Activated T-helper 17 cell treated with anti-CD3 and anti-CD28 coated beads, Interleukin-2, amount 50 U/mL, for 72 hours (primary cell): ENCODE measurements around the gene GLMP. TPM values are rescaled to one million over a fixed set of nuclear protein-coding genes. Genes with fewer than 3 reads are reported as not detected.

Source experiments
- ATAC-seq: fragments of 150-1000 bp; cut with Tn5 transposase; replicated peaks from 2 replicates; pipeline ENCODE4 v1.10.0; 2021; ENCODE audit warnings: mild to moderate bottlenecking, moderate library complexity
- H3K27ac Mint-ChIP-seq: one replicate; pipeline ENCODE4 v1.8.0; 2022; ENCODE audit warnings: mixed read lengths
- H3K27me3 Mint-ChIP-seq: one replicate; pipeline ENCODE4 v1.8.0; 2022; ENCODE audit warnings: mixed read lengths
- H3K36me3 Mint-ChIP-seq: one replicate; pipeline ENCODE4 v1.8.0; 2022; ENCODE audit warnings: low read depth, mild to moderate bottlenecking, mixed read lengths
- H3K4me1 Mint-ChIP-seq: one replicate; pipeline ENCODE4 v1.8.0; 2022; ENCODE audit warnings: mixed read lengths
- H3K4me3 Mint-ChIP-seq: one replicate; pipeline ENCODE4 v1.8.0; 2022; ENCODE audit warnings: mild to moderate bottlenecking, mixed read lengths
- H3K9me3 Mint-ChIP-seq: one replicate; pipeline ENCODE4 v1.8.0; 2022; ENCODE audit warnings: mixed read lengths
- total RNA-seq, 2 donors: library from RNA; stranded (reverse); gene quantifications; one replicate each; pipeline ENCODE4 v1.2.3, GENCODE V29; 2022

The GLMP gene
- total RNA-seq, 2 donors from 2014 or later, result 18.3 to 19.1 TPM

- no peaks in the 10 kb centered on the region for H3K27me3 Mint-ChIP-seq
- ATAC-seq, result no peak
- peaks cover 25% of the 10 kb centered on the region for H3K36me3 Mint-ChIP-seq
- no peak within 1 kb of the TSS for H3K27ac Mint-ChIP-seq
- peaks cover 17% of the 10 kb centered on the region for H3K4me1 Mint-ChIP-seq
- H3K4me3 Mint-ChIP-seq, result no peak within 1 kb of the TSS
- H3K9me3 Mint-ChIP-seq, result no peaks in the 10 kb centered on the region
Observed at GRCh38 chr1:156247460-156248322, 47.8 kb downstream of the GLMP start, which contains the start of gene PAQR6. Gene PAQR6, minus strand, starts transcription at chr1:156248056. Its CDS starts 1,325 bp downstream, at chr1:156246731.

- Mint-ChIP-seq H3K4me3 (peak overlapping the region; percentile 83), H3K9me3 (no peaks in the 10 kb centered on the region), H3K27ac (no peak overlapping the region), H3K4me1 (peaks cover 14% of the 10 kb centered on the region), H3K36me3 (peaks cover 17% of the 10 kb centered on the region), H3K27me3 (no peaks in the 10 kb centered on the region)
- no peak for ATAC-seq
Observed at GRCh38 chr1:156246781-156247459, 48.6 kb downstream of the GLMP start.

DNA sequence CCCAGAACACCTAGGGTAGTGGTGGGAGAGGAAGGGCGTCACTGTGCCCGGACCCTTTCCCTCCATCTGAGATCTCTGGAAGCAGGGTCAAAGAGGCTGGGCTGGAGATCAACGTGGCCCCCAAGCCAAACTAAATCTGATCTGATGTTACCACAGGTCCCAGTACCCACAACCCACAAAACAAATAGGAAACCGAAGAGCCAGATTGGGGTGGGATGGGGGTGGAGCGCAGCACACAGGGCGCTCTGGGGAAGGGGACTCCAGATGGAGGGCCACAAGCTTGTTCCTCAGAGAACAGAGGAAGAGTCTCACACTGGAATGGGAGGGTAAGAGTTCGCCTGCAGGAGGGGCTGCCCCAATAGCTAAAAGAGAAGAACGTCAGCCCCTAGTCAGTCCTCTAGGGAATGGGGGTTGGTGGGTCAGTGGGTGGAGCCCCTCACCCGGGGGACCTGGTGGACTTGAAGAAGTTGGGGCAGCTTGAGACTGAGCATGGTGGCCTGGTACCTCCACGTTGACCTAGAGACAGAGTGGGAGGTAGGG lies 49.2 kb downstream of the GLMP start:
- peak overlapping the region; percentile 28 for H3K27ac Mint-ChIP-seq
- H3K4me1 Mint-ChIP-seq, result peaks cover 14% of the 10 kb centered on the region
- no peaks in the 10 kb centered on the region for H3K9me3 Mint-ChIP-seq
- peak overlapping the region; percentile 83 for H3K4me3 Mint-ChIP-seq
- ATAC-seq, result no peak
- no peaks in the 10 kb centered on the region for H3K27me3 Mint-ChIP-seq
- peaks cover 11% of the 10 kb centered on the region for H3K36me3 Mint-ChIP-seq

DNA sequence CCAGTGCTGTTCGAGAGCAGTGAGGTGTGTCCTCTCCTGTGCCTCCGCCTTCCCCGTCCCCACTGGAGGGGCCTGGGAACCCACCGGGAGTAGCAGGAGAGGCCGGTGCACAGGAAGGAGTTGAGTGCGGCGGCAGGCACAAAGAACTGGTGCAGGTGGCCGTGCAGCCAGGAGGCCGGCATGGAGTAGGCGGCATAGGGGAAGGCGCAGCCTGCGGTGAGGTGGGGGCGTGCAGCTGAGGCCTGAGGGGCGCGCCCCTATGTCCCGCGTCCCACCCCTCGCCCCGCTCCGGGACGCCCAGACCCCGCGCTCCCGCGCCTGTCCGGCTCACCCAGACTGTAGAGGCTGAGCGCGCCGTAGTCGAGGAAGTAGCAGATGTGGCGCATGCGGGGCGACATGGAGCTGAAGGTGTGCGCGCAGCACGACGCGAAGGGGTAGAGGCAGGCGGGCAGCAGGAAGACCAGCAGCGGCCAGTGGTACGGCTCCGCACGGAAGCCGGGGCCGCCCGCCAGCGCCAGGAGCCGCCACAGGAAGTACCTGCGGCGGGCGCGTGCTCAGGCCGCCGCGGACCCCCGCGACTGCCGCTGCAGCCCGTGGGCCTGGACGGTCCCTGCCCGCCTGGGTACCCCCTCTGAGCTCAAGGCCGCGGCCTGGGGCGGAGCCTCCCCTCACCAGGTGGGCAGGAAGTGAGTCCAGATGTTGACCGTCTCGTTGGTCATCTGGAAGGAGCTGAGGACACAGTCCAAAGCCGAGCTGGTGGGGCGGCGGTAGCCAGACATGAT lies 49.8 kb downstream of the GLMP start:
- H3K27me3 Mint-ChIP-seq, result no peaks in the 10 kb centered on the region
- H3K36me3 Mint-ChIP-seq, result peaks cover 11% of the 10 kb centered on the region
- ATAC-seq, result peak; percentile 58
- H3K4me1 Mint-ChIP-seq, result peaks cover 14% of the 10 kb centered on the region
- H3K9me3 Mint-ChIP-seq, result no peaks in the 10 kb centered on the region
- peak overlapping the region; percentile 83 for H3K4me3 Mint-ChIP-seq
- peak overlapping the region; percentile 84 for H3K27ac Mint-ChIP-seq

- no peaks in the 10 kb centered on the region for H3K27me3 Mint-ChIP-seq
- H3K9me3 Mint-ChIP-seq, result no peaks in the 10 kb centered on the region
- H3K27ac Mint-ChIP-seq, result peak overlapping the region; percentile 84
- H3K36me3 Mint-ChIP-seq, result peaks cover 12% of the 10 kb centered on the region
- no peak for ATAC-seq
- H3K4me1 Mint-ChIP-seq, result peaks cover 14% of the 10 kb centered on the region
- peak overlapping the region; percentile 83 for H3K4me3 Mint-ChIP-seq
Observed at GRCh38 chr1:156244712-156245111, 50.8 kb downstream of the GLMP start.

DNA sequence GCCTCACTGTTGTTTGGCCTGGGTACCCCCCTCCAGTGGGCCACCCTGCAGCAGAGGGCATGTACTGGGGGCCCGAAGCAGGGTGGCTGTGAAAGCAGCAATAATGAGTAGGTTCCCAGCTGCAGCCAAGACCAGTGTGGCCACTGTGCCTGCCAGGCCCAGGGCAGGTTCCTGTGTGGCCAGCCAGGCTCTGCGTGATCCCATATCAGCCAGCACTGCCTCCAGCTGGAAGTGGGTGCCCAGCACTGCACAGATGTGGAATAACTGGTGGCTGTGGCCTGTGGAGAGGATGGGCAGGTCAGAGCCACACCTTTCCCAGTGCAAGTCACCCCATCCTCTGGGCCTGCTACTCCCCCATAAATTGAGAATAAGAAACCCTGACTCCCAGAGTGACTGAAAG lies 51.4 kb downstream of the GLMP start:
- H3K4me3 Mint-ChIP-seq, result peak overlapping the region; percentile 83
- H3K27me3 Mint-ChIP-seq, result no peaks in the 10 kb centered on the region
- peaks cover 17% of the 10 kb centered on the region for H3K36me3 Mint-ChIP-seq
- no peak for ATAC-seq
- H3K9me3 Mint-ChIP-seq, result no peaks in the 10 kb centered on the region
- peak overlapping the region; percentile 39 for H3K27ac Mint-ChIP-seq
- H3K4me1 Mint-ChIP-seq, result peaks cover 14% of the 10 kb centered on the region

DNA sequence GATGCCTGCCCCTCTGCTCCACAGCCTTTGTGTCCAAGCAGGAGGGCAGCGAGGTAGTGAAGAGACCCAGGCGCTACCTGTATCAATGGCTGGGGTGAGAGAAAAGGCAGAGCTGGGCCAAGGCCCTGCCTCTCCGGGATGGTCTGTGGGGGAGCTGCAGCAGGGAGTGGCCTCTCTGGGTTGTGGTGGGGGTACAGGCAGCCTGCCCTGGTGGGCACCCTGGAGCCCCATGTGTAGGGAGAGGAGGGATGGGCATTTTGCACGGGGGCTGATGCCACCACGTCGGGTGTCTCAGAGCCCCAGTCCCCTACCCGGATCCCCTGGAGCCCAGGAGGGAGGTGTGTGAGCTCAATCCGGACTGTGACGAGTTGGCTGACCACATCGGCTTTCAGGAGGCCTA lies 52.7 kb downstream of the GLMP start:
- Mint-ChIP-seq H3K27me3 (no peaks in the 10 kb centered on the region), H3K4me1 (peaks cover 14% of the 10 kb centered on the region), H3K4me3 (no peak overlapping the region), H3K36me3 (peaks cover 31% of the 10 kb centered on the region), H3K27ac (peak overlapping the region; percentile 39), H3K9me3 (no peaks in the 10 kb centered on the region)
- ATAC-seq, result no peak

Other genes with a start within 250 kb of the GLMP start
- gene UBQLN4, start 241.9 kb downstream of the GLMP start, total RNA-seq, result 10 to 100 TPM; 31.9 to 36.7 TPM
- gene LAMTOR2, start 240.9 kb downstream of the GLMP start, total RNA-seq, result 10 to 100 TPM; 39.9 to 55.6 TPM
- 1 to 10 TPM in 1 of 2 donors, under 1 TPM in 1; 0.43 to 1.2 TPM for gene RAB25, start 234.5 kb downstream of the GLMP start, total RNA-seq
- under 1 TPM; 0.15 to 0.21 TPM for gene MEX3A, start 213.2 kb downstream of the GLMP start, total RNA-seq
- gene LMNA, start 181.0 kb downstream of the GLMP start, total RNA-seq, result 100 to 1,000 TPM; 150 to 338 TPM
- gene SEMA4A, start 142.1 kb downstream of the GLMP start, total RNA-seq, result 10 to 100 TPM in 1 of 2 donors, 1 to 10 TPM in 1; 1.8 to 17.6 TPM
- 10 to 100 TPM; 23.5 to 38.1 TPM for gene SLC25A44, start 101.6 kb downstream of the GLMP start, total RNA-seq
- 10 to 100 TPM; 85.6 to 87.3 TPM for gene PMF1, start 82.7 kb downstream of the GLMP start, total RNA-seq
- 1 to 10 TPM; 3.2 to 6.8 TPM for gene BGLAP, start 53.5 kb downstream of the GLMP start, total RNA-seq
- gene PAQR6, start 47.6 kb downstream of the GLMP start, total RNA-seq, result 10 to 100 TPM in 1 of 2 donors, 1 to 10 TPM in 1; 8.0 to 10.9 TPM
- 10 to 100 TPM; 75.7 to 93.7 TPM for gene SMG5, start 12.9 kb downstream of the GLMP start, total RNA-seq
- 10 to 100 TPM; 13.7 to 14.5 TPM for gene TMEM79, start 11.4 kb downstream of the GLMP start, total RNA-seq
- gene VHLL, start 3.6 kb upstream of the GLMP start, total RNA-seq, result under 1 TPM; 0.42 to 0.52 TPM
- gene CCT3, start 42.6 kb upstream of the GLMP start, total RNA-seq, result 100 to 1,000 TPM; 185 to 405 TPM
- 1 to 10 TPM in 1 of 2 donors, not detected in 1; 1.1 TPM for gene TSACC, start 42.8 kb upstream of the GLMP start, total RNA-seq
- not detected for gene RHBG, start 73.5 kb upstream of the GLMP start, total RNA-seq
- 10 to 100 TPM; 34.4 to 68.5 TPM for gene MEF2D, start 205.1 kb upstream of the GLMP start, total RNA-seq